OCI-LY1 (cell line): ENCODE data around the gene CRB3.

Experiments
- H2AFZ ChIP-seq: fragments of 200-600 bp; sonication (generic), shearing (Covaris generic); 2 replicates; pipeline ENCODE4 v1.6.0; 2014; ENCODE audit warnings: antibody characterized with exemption, mild to moderate bottlenecking, low read length
- H3F3A ChIP-seq: fragments of 200-600 bp; sonication (generic), shearing (Covaris generic); 2 replicates; pipeline ENCODE4 v1.6.0; 2014; ENCODE audit warnings: mild to moderate bottlenecking, antibody characterized with exemption, low read length, moderate library complexity; ENCODE audit not compliant: insufficient read depth
- H3K27ac ChIP-seq: fragments of 200-600 bp; sonication (generic); 2 replicates; pipeline ENCODE4 v1.5.1; 2014; ENCODE audit warnings: low read length, mixed run types, mild to moderate bottlenecking, low read depth; ENCODE audit not compliant: poor library complexity, severe bottlenecking
- H3K27me3 ChIP-seq: fragments of 200-600 bp; sonication (generic); 2 replicates; pipeline ENCODE4 v1.6.0; 2014; ENCODE audit warnings: antibody characterized with exemption, mild to moderate bottlenecking, low read length, moderate library complexity; ENCODE audit not compliant: insufficient read depth
- H3K36me3 ChIP-seq: fragments of 200-600 bp; sonication (generic); 2 replicates; pipeline ENCODE4 v1.6.1; 2014; ENCODE audit warnings: mild to moderate bottlenecking, antibody characterized with exemption, low read length, moderate library complexity, mixed read lengths; ENCODE audit not compliant: insufficient read depth
- H3K4me1 ChIP-seq: fragments of 200-600 bp; sonication (generic); 2 replicates; pipeline ENCODE4 v1.5.1; 2014; ENCODE audit warnings: mild to moderate bottlenecking, low read length, moderate library complexity; ENCODE audit not compliant: insufficient read depth, severe bottlenecking
- H3K4me2 ChIP-seq: fragments of 200-600 bp; sonication (generic), shearing (Covaris generic); 2 replicates; pipeline ENCODE4 v1.6.1; 2014; ENCODE audit warnings: low read length
- H3K4me3 ChIP-seq: fragments of 200-600 bp; sonication (generic); 2 replicates; pipeline ENCODE4 v1.5.1; 2014; ENCODE audit warnings: low read length, low read depth, mild to moderate bottlenecking, mixed read lengths; ENCODE audit not compliant: poor library complexity, severe bottlenecking
- H3K79me2 ChIP-seq: fragments of 200-600 bp; shearing (Covaris generic); 2 replicates; pipeline ENCODE4 v1.6.1; 2016; ENCODE audit warnings: mixed run types, low read length, mixed read lengths; ENCODE audit not compliant: insufficient read depth
- H3K9ac ChIP-seq: fragments of 200-600 bp; sonication (generic), shearing (Covaris generic); 2 replicates; pipeline ENCODE4 v1.6.1; 2014; ENCODE audit warnings: mild to moderate bottlenecking, low read length, mixed read lengths
- H3K9me2 ChIP-seq: fragments of 200-600 bp; sonication (generic), shearing (Covaris generic); 2 replicates; pipeline ENCODE4 v1.6.1; 2014; ENCODE audit warnings: low read depth, mild to moderate bottlenecking, low read length, mixed read lengths
- H3K9me3 ChIP-seq: fragments of 200-600 bp; shearing (Covaris generic); 2 replicates; pipeline ENCODE4 v1.6.1; 2014; ENCODE audit warnings: low read length, mixed read lengths
- H4K20me1 ChIP-seq: fragments of 200-600 bp; sonication (generic), shearing (Covaris generic); 2 replicates; pipeline ENCODE4 v1.6.0; 2016; ENCODE audit warnings: mild to moderate bottlenecking, low read length; ENCODE audit not compliant: insufficient read depth
- CTCF ChIP-seq: fragments of 200-600 bp; sonication (generic), shearing (Covaris generic); IDR thresholded peaks from 2 replicates; pipeline ENCODE4 v1.5.1; 2017; ENCODE audit warnings: mild to moderate bottlenecking, antibody characterized with exemption, low read length, moderate library complexity, mixed read lengths
- EZH2 ChIP-seq: fragments of 200-600 bp; sonication (generic), shearing (Covaris generic); IDR thresholded peaks from 2 replicates; pipeline ENCODE4 v1.8.0; 2017; ENCODE audit warnings: borderline replicate concordance, mixed run types, mild to moderate bottlenecking, antibody characterized with exemption, low read length, moderate library complexity, mixed read lengths

The CRB3 gene

DNA sequence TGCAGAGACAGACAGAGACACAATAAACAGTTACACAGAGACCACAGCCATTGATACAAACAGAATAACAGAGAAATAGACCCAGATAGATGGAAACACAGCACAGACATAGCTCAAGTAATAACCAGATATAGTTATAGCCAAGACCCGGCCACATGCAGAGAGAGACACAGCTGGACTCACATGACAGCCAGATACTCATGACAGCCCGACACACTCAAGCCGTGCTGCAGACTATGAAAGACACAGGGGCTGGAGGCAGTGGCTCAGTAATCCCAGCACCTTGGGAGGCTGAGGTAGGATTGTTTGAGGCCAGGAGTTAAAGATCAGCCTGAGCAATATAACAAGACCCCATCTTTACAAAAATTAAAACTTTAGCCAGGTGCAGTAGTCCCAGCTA, 19.2 kb downstream of the CRB3 start:
- no peaks in the 10 kb centered on the region for H3K79me2 ChIP-seq
- H3K36me3 ChIP-seq: 0 out of 2 replicates have a peak, but pooled peaks cover 7% of the 10 kb centered on the region
- peaks cover 26% of the 10 kb centered on the region for H3K4me1 ChIP-seq
- no peaks in the 10 kb centered on the region for H3K27me3 ChIP-seq
- H2AFZ ChIP-seq: no peak overlapping the region
- H3K9me3 ChIP-seq: no peaks in the 10 kb centered on the region
- no peak overlapping the region for H3K4me2 ChIP-seq
- H3K27ac ChIP-seq: no peak overlapping the region
- H3K9ac ChIP-seq: no peak overlapping the region
- no peak overlapping the region for H3K4me3 ChIP-seq
- H3K9me2 ChIP-seq: no peaks in the 10 kb centered on the region
- TF ChIP-seq EZH2: no peak
- no peak for TF ChIP-seq CTCF
- H4K20me1 ChIP-seq: no peaks in the 10 kb centered on the region
- H3F3A ChIP-seq: no peaks in the 10 kb centered on the region

- H3K9me2 ChIP-seq: no peaks in the 10 kb centered on the region
- H4K20me1 ChIP-seq: no peaks in the 10 kb centered on the region
- H3K36me3 ChIP-seq: 0 out of 2 replicates have a peak, but pooled peaks cover 4% of the 10 kb centered on the region
- H3K9ac ChIP-seq: no peak overlapping the region
- no peak overlapping the region for H3K4me3 ChIP-seq
- H3K4me1 ChIP-seq: peaks cover 29% of the 10 kb centered on the region
- H3K79me2 ChIP-seq: no peaks in the 10 kb centered on the region
- H3K4me2 ChIP-seq: no peak overlapping the region
- H3K27me3 ChIP-seq: no peaks in the 10 kb centered on the region
- no peaks in the 10 kb centered on the region for H3K9me3 ChIP-seq
- TF ChIP-seq CTCF (no peak), EZH2 (no peak)
- H3F3A ChIP-seq: no peaks in the 10 kb centered on the region
- H2AFZ ChIP-seq: no peak overlapping the region
- H3K27ac ChIP-seq: no peak overlapping the region
Measured at GRCh38 chr19:6484230-6484629, 20.2 kb downstream of the CRB3 start.

- no peaks in the 10 kb centered on the region for H4K20me1 ChIP-seq
- no peaks in the 10 kb centered on the region for H3F3A ChIP-seq
- TF ChIP-seq EZH2 (no peak), CTCF (no peak)
- no peaks in the 10 kb centered on the region for H3K79me2 ChIP-seq
- peaks cover 35% of the 10 kb centered on the region for H3K4me1 ChIP-seq
- H3K4me3 ChIP-seq: no peak overlapping the region
- H3K36me3 ChIP-seq: no peaks in the 10 kb centered on the region
- no peaks in the 10 kb centered on the region for H3K27me3 ChIP-seq
- H3K27ac ChIP-seq: no peak overlapping the region
- no peaks in the 10 kb centered on the region for H3K9me3 ChIP-seq
- no peak overlapping the region for H3K4me2 ChIP-seq
- H2AFZ ChIP-seq: no peak overlapping the region
- H3K9me2 ChIP-seq: no peaks in the 10 kb centered on the region
- no peak overlapping the region for H3K9ac ChIP-seq
Measured at GRCh38 chr19:6484831-6485230, 20.8 kb downstream of the CRB3 start.
